Measurements from ENCODE around the gene CYP4F8.

The CYP4F8 gene

DNA sequence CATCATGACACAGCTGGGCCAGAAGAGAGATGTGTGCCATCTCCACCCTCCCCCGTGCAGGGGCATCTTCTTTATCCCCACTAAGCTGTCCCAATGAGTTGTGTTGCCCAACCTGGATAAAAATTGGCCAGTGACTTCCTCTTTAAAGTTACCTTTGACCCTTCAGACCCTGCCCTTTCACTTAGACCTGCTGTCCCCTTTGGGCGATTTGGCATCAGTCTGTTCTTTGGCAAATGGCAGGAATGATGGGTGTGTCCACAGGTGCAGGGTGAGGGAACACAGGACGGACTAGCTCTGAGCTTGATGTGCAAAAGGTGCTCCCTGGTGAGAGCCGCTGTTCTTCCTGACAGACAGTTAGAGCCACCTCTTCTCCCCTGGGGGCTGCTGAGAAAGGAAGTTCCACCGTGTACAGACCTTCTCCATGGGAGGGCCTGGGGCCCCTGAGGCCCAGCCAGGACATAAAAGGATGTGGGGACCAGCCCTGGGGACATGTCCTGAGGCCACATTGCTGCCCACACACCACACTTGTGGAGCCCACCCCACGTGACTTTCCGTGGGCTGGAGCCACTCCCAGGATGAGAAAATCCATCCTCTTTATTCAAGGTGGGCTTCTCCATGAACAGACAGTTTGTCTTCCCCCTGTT is 1.7 kb downstream of the CYP4F8 start:
- no peak for DNase-seq (ENCODE audit: low read depth)

DNA sequence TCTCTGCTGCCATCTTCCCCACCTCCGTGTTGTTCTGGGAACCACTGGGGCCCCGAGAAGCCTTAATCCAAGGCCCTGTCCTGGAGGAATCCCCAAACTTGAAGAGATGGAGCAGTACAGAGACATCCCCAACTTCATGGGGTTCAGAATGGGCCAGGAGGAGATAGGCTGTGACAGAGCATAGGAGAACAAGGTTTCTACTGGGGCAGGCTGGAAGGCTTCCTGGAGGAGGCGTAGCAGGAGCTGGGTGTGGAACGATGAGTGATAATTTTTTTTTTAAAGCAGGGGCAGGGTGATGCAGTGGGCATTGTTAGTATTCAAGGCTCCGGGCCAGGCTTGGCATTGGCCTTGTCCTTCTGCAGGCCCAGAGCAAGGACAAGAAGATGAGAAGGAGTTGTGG is 3.3 kb downstream of the CYP4F8 start:
- DNase-seq (ENCODE audit: low read depth) = no peak

DNA sequence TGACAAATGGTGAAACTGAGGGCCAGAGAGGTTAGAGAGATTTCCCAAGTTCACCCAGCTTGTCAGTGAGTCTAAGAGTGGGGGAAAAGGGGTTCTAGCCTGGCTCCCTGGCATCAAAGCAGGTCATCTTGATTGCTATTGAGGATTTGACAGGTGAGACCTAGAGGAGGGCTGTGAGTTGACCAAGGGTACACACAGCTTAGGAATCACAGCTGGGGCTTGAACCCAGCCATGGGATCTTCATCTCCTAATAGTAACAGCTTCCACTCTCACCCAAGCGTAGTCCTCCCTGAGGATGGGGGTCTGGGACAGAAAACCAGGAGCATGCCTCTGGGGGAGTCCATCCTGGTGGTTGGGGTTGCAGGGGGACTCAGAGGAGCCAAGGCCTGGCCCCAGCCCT is 6.8 kb downstream of the CYP4F8 start:
- no peak for DNase-seq (ENCODE audit: low read depth)

DNA sequence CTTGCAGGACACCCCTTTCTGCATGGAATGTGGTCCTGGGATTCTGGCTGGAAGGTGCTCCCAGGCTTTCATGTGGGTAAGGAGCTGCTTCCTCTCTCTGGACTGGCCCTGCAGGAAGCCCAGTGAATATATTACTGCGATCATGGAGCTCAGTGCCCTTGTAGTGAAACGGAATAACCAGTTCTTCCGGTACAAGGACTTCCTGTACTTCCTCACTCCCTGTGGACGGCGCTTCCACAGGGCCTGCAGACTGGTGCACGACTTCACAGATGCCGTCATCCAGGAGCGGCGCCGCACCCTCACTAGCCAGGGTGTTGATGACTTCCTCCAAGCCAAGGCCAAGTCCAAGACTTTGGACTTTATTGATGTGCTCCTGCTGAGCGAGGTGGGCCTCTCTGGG is 8.0 kb downstream of the CYP4F8 start:
- no peak for DNase-seq (ENCODE audit: low read depth)

DNA sequence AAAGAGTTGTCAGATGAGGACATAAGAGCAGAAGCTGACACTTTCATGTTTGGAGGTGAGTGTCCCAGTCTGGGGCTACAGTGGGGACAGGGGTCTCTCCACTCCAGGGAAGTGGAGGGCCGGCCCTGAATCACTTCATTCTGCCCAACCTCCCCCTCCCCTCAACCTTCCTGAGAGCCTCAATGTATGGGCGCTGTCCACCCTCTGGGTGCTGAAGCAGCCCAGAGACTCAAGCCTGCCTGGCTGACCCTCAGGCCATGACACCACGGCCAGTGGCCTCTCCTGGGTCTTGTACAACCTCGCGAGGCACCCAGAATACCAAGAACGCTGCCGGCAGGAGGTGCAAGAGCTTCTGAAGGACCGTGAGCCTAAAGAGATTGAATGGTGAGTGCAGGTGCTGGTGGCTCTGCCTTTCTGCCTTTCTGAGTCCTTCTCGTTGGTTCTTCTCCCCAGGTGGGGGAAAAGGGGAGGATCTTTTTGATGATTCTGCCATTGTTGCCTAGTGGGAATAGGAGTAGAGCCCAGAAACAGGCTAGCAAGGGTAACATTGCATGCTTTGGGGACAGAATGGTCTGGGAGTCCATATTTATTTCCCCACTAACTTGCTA is 8.8 kb downstream of the CYP4F8 start:
- DNase-seq (ENCODE audit: low read depth) = no peak

GRCh38 chr19:15628236-15629002 is 13.4 kb downstream of the CYP4F8 start:
- no peak for DNase-seq (ENCODE audit: low read depth)

GRCh38 chr19:15629003-15629880 is 14.2 kb downstream of the CYP4F8 start:
- DNase-seq (ENCODE audit: low read depth) = no peak

DNA sequence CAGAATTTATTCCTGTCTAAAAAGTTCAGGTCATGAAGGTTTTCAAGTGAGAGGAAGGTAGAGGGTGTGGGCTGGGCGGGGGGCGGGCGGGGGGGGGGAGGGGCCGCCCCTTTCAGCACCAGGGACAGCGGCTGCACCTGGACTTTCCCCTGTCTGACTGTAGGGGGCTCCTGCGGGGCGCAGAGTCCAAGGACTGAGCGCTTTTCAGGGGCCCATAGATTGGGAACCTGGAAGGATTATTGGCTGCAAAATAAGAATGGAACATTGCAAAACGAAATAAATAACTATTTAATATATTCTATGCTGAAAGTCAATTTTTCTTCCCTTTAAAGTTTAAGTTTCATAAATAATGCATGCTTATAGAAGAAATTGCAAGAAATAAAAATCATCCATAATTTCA is 16.8 kb downstream of the CYP4F8 start:
- no peak for DNase-seq (ENCODE audit: low read depth)

DNA sequence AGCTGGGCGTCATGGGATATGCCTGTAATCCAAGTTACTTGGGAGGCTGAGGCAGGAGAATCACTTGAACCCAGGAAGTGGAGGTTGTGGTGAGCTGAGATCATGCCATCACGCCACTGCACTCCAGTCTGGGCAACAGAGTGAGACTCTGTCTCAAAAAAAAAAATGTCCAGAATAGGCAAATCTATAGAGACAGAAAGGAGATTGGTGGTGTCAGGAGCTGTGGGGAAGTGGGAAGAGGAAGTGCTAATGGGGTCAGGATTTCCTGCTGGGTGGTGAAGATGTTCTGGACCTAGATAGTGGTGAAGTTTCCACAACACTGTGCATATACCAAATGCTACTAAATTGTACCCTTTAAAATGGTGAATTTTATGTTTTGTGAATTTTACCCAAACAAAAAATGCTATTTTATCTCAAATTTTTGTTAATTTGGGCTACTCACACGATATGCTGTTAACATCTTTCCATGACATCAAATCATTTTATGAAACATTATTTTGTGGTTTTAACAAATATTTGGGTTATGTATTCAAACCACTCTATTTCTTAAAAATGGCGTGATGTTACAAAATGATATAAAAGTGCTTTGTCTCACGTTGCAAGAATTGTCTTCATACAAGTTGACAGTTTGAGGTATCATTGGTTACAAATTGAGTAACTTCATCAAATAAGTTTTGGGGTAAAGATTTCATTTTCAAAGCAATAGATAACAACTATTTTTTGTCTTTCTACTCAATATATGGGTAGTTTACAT is 18.2 kb downstream of the CYP4F8 start:
- DNase-seq (ENCODE audit: low read depth) = no peak

DNA sequence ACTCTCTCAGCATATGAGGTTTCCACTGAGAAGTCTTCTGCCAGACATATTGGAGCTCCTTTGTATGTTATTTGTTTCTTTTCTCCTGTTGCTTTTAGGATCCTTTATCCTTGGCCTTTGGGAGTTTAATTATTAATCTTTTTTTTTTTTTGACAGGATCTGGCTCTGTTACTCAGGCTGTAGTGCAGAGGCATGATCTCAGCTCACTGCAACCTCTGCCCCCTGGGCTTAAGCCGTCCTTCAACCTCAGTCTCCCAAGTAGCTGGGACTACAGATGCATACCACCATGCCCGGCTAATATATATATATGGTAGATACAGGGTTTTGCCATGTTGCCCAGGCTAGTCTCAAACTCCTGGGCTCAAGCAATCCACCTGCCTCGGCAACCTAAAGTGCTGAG is 19.1 kb downstream of the CYP4F8 start:
- no peak for DNase-seq (ENCODE audit: low read depth)

- DNase-seq (ENCODE audit: low read depth) = no peak
Observed at GRCh38 chr19:15635016-15635805, 20.2 kb downstream of the CYP4F8 start.

GRCh38 chr19:15636026-15636425 is 21.0 kb downstream of the CYP4F8 start:
- DNase-seq (ENCODE audit: low read depth) = no peak

- DNase-seq (ENCODE audit: low read depth) = no peak
Observed at GRCh38 chr19:15639596-15639995, 24.6 kb downstream of the CYP4F8 start.

DNA sequence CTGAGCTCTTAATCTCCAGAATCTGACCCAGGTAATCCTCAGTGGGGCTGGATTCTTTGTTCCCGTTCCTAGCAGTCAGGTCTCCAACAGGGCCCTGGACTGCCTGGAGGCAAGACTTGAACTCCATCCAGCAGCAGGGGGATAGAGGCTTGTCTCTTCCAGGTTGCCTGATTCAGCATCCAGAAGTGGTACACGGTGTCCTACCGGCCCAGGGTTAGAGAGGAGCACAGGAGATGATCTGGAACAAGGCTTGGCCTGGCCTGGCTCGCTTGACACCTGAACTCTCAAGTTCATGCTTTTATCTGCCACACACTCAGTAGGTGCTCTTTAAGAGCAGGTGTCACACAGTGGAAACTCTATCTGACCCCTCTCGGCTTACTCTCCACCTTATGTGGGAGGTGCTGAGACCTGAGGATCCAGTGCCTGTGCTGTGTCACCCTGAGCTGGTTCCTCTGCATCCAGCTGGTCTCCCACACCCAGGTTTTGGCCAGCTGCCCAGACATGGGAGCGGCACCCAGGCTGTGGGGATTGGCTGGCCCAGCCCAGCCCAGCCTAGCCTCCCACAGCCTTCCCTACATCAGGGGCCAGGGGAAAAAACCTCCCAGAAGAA is 25.4 kb downstream of the CYP4F8 start, which contains the start of gene CYP4F3:
Gene CYP4F3 (plus strand): TSS at position 604 of the 610 bp plus-strand sequence. CDS start 519 bp downstream, outside the sequence.
- DNase-seq (ENCODE audit: low read depth) = no peak

- no peak for DNase-seq (ENCODE audit: low read depth)
Observed at GRCh38 chr19:15640904-15641597, 26.0 kb downstream of the CYP4F8 start.

DNA sequence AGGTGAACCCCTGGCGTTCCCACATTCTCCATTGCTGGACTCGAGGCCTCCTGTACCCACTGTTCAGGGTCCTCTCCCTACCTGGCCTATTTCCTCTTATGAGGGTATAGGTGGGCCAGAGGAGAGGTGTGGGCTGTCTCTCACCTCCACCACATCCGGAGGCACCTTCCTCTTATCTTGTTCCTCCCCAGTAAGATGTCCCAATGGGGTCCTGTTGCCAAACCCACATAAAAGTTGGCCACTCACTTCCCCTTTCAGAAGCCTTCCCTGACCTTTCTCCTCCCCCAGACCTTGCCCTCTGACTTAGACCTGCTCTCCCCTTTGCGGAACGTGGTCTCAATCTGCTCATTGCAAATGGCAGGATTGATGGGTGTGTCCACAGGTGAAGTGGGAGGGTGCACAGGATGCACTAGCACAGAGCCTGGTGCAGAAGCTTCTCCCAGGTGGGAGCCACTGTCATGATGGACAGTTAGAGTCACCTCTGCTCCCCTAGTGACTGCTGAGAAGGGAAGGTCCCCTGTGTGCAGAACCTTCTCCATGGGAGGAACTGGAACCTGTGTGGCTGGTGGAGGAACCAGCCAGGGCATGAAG is 27.0 kb downstream of the CYP4F8 start:
- DNase-seq (ENCODE audit: low read depth) = no peak

DNA sequence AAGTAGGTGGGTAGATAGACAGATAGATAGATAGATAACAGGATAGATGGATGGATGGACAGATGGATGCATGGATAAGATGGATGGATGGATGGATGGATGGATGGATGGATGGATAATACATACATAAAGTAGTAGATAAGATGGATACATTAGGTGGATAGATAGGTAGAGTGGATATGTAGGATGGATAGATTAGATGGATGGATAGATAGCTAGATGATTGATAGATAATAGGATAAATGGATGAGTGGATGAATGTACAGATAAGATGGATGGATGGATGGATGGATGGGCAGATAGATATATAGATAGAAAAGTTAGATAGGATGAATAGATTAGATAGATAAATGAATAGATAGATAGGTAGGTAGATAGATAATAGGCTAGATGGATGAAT is 27.8 kb downstream of the CYP4F8 start:
- no peak for DNase-seq (ENCODE audit: low read depth)

GRCh38 chr19:15643387-15643786 is 28.4 kb downstream of the CYP4F8 start:
- DNase-seq (ENCODE audit: low read depth) = no peak

DNA sequence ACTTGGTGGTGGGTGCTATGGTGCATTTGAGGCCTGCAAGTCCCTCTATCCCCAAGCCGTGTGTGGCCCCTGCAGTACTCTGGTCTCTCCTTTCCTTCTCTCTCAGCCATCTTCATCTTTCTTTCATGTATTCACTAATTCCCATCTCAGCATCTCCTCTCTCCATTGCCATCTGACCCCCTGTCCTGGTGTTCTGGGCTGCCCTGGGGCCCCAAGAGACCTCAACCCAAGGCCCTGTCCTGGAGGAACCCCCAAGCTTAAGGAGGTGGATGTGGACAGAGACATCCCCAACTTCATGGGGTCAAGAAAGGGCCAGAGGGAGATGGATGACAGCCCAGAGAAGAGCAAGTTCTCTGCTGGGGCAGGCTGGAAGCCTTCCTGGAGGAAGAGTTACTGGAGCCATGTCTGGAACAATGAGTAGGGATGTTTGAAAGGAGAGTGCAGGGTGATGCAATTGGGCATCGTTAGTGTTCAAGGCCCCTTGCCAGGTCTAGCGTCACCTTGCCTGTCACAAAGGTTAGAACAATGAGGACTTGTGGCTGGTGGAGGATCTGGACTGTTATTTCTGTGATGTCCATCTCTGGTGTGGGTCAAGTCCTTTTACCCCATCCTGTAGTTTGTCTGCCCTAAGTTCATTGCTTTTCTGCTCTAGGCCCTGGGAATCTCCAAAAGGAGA is 29.2 kb downstream of the CYP4F8 start:
- no peak for DNase-seq (ENCODE audit: low read depth)

All from non-pigmented ciliary epithelial cell (primary cell).